H1 (cell line): ENCODE data around the gene RNU7-1. TPM values are rescaled to one million over a fixed set of nuclear protein-coding genes. Genes with fewer than 3 reads are reported as not detected.

Source experiments
- ASH2L ChIP-seq: fragments of 200-600, 300-600 bp; sonication (generic); IDR thresholded peaks from one replicate; pipeline ENCODE4 v1.7.1; 2017; ENCODE audit warnings: low read length
- CHD1 ChIP-seq: IDR thresholded peaks from 2 replicates; pipeline ENCODE4 v1.6.1; 2012; ENCODE audit warnings: low read depth, low read length, improper control_type of control experiment
- EZH2 ChIP-seq: fragments of 200-600 bp; sonication (generic); IDR thresholded peaks from 2 replicates; pipeline ENCODE4 v1.7.1; 2012; ENCODE audit warnings: low read depth, mild to moderate bottlenecking, moderate library complexity, low read length, inconsistent platforms; ENCODE audit not compliant: severe bottlenecking
- KDM4A ChIP-seq: IDR thresholded peaks from one replicate; pipeline ENCODE4 v1.7.1; 2012; ENCODE audit warnings: low read depth, mild to moderate bottlenecking, moderate library complexity, low read length, inconsistent platforms; ENCODE audit not compliant: severe bottlenecking
- NRF1 ChIP-seq: IDR thresholded peaks from 2 replicates; pipeline ENCODE4 v1.6.1; 2011; ENCODE audit warnings: mild to moderate bottlenecking, low read depth, low read length, improper control_type of control experiment
- RBBP5 ChIP-seq: IDR thresholded peaks from 2 replicates; pipeline ENCODE4 v1.7.1; 2012; ENCODE audit warnings: low read depth, mild to moderate bottlenecking, inconsistent platforms, low read length, moderate library complexity, borderline replicate concordance
- RXRA ChIP-seq: IDR thresholded peaks from 2 replicates; pipeline ENCODE4 v1.6.1; 2011; ENCODE audit warnings: low read depth, mild to moderate bottlenecking, low read length, moderate library complexity; ENCODE audit not compliant: insufficient read depth
- SIRT6 ChIP-seq: IDR thresholded peaks from one replicate; pipeline ENCODE4 v1.7.1; 2012; ENCODE audit warnings: low read length, inconsistent platforms
- polyA plus RNA-seq, 7 experiments: library from polyadenylated mRNA; depleted of rRNA in 3 of 7; stranded (reverse) in 5 of 7; unstranded in 2 of 7; fragments of >200 nt in 5 of 7; fragments of 200-250 nt in 2 of 7; gene quantifications; 1 replicate in 5 of 7; 2 replicates in 1 of 7; 4 replicates in 1 of 7; pipeline versions ENCODE4 v1.2.1 to v1.2.3, GENCODE V29; 2011 to 2013; ENCODE audit warnings: missing spikeins in 2 of 7, mixed read lengths in 2 of 7
- total RNA-seq: library from RNA; stranded (reverse); fragmentation: NEBNext Ultra II Directional; extraction: Animal tissue kit (Norgen Biotek cat#: 25700); gene quantifications from 2 replicates; pipeline ENCODE4 v1.2.1, GENCODE V29; 2021
- TF ChIP-seq, protein P1 (sequence below): IDR thresholded peaks from 2 replicates; pipeline ENCODE4 v1.6.1; 2012; ENCODE audit warnings: inconsistent platforms

RNU7-1 gene
- total and polyA plus RNA-seq, 2 of the 8 experiments (the other 6 are each of a cell fraction or from before 2014, with no cell fraction given) = not detected

DNA sequence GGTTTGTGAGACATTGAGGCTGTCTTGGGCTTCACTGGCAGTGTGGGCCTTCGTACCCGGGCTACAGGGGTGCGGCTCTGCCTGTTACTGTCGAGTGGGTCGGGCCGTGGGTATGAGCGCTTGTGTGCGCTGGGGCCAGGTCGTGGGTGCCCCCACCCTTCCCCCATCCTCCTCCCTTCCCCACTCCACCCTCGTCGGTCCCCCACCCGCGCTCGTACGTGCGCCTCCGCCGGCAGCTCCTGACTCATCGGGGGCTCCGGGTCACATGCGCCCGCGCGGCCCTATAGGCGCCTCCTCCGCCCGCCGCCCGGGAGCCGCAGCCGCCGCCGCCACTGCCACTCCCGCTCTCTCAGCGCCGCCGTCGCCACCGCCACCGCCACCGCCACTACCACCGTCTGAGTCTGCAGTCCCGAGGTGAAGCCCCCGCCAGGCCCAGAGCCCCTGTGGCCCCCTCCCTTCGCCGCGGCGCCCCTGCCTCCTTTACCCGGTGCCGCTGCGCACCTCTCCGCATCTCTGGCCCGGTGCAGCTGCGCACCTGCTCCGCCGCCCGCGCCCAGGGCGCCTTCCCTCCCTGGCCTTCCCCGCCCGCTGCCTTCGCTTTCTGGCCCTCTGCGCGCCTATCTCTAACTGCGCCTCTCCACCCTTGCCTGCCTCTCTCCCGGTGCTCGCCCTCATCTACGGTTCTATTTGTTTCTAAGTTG is 29.2 kb upstream of the RNU7-1 start, which contains the start of gene ENO2 (continued):
- 0 out of 2 replicates have a peak, but pooled peaks have one; percentile 38 for TF ChIP-seq RBBP5
- no peak for TF ChIP-seq EZH2
- TF ChIP-seq NRF1 = no peak; the same call in 1 of the 2 replicates
- TF ChIP-seq SIRT6 = no peak
- TF ChIP-seq CHD1 = no peak
- TF ChIP-seq KDM4A = peak; percentile 34
- TF ChIP-seq ASH2L = peak; percentile 83
- no peak for TF ChIP-seq RXRA
- TF ChIP-seq, protein P1, sequence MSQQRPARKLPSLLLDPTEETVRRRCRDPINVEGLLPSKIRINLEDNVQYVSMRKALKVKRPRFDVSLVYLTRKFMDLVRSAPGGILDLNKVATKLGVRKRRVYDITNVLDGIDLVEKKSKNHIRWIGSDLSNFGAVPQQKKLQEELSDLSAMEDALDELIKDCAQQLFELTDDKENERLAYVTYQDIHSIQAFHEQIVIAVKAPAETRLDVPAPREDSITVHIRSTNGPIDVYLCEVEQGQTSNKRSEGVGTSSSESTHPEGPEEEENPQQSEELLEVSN = peak; percentile 58; the same call in 1 of the 2 replicates
